GM12878 (cell line): ENCODE results near the gene TRMT13.

Experiments used
- CHD4 ChIP-seq: fragments of 200-600 bp; sonication (generic); IDR thresholded peaks from 2 replicates; pipeline ENCODE4 v1.6.1; 2016; ENCODE audit warnings: mild to moderate bottlenecking
- CREB1 ChIP-seq: IDR thresholded peaks from 2 replicates; pipeline ENCODE4 v1.6.1; 2012; ENCODE audit warnings: low read depth, mild to moderate bottlenecking, inconsistent platforms
- ESRRA ChIP-seq: IDR thresholded peaks from 2 replicates; pipeline ENCODE4 v1.6.1; 2012; ENCODE audit warnings: mild to moderate bottlenecking, low read length, improper control_type of control experiment
- IKZF2 ChIP-seq, 2 experiments: fragments of 450-650 bp; IDR thresholded peaks; 2 replicates each; pipeline ENCODE4 v1.6.1; 2017; ENCODE audit warnings: mild to moderate bottlenecking in 2 of 2, moderate library complexity in 2 of 2
- JUNB ChIP-seq: IDR thresholded peaks from 2 replicates; pipeline ENCODE4 v1.6.1; 2016; ENCODE audit warnings: antibody characterized with exemption, mild to moderate bottlenecking
- MTA2 ChIP-seq: fragments of 450-650 bp; IDR thresholded peaks from 2 replicates; pipeline ENCODE4 v1.6.1; 2016; ENCODE audit warnings: low read depth, mild to moderate bottlenecking, moderate library complexity
- NFXL1 ChIP-seq: fragments of 450-650 bp; IDR thresholded peaks from 2 replicates; pipeline ENCODE4 v1.6.1; 2017; ENCODE audit warnings: antibody characterized with exemption, mild to moderate bottlenecking, borderline replicate concordance
- TF ChIP-seq, protein P1 (sequence below): fragments of 450-650 bp; formaldehyde crosslinking; IDR thresholded peaks from 2 replicates; pipeline ENCODE4 v1.4.0; 2020; ENCODE audit warnings: mild to moderate bottlenecking, moderate library complexity
- TF ChIP-seq, protein P2 (sequence below), 3 experiments: IDR thresholded peaks in 2 of 3; conservative IDR thresholded peaks in 1 of 3; 2 replicates each; pipeline ENCODE4 v1.5.1; 2011; ENCODE audit warnings: low read depth in 3 of 3, low read length in 3 of 3, mild to moderate bottlenecking in 3 of 3, control low read depth in 2 of 3, moderate library complexity in 2 of 3, inconsistent platforms in 1 of 3, mixed read lengths in 1 of 3; ENCODE audit not compliant: control insufficient read depth in 2 of 3, insufficient read depth in 1 of 3; ENCODE audit errors: extremely low read depth in 1 of 3

DNA sequence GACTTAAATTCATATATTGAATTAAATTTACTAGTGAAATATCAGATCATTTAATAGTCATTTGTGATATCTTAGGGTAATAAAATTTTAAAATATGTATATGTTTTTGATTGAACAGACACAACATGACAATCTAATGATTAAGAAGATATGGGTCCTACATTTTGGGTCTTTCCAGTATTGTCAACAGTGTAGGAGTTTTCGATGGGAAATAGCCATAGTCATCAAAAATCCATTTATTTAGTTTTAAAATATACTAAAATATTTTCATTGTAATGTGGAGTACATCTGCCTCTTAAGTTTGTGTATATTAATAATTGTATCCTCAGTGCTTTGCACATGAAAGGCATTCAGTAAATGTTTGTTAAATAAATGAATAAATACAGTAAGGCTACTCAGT, 14.0 kb downstream of the TRMT13 start:
- TF ChIP-seq CHD4 (no peak), CREB1 (no peak), NFXL1 (no peak), IKZF2 (IDR thresholded peaks at IDR 0.05) (no peak), MTA2 (no peak), JUNB (no peak), ESRRA (no peak)
- TF ChIP-seq, protein P1, sequence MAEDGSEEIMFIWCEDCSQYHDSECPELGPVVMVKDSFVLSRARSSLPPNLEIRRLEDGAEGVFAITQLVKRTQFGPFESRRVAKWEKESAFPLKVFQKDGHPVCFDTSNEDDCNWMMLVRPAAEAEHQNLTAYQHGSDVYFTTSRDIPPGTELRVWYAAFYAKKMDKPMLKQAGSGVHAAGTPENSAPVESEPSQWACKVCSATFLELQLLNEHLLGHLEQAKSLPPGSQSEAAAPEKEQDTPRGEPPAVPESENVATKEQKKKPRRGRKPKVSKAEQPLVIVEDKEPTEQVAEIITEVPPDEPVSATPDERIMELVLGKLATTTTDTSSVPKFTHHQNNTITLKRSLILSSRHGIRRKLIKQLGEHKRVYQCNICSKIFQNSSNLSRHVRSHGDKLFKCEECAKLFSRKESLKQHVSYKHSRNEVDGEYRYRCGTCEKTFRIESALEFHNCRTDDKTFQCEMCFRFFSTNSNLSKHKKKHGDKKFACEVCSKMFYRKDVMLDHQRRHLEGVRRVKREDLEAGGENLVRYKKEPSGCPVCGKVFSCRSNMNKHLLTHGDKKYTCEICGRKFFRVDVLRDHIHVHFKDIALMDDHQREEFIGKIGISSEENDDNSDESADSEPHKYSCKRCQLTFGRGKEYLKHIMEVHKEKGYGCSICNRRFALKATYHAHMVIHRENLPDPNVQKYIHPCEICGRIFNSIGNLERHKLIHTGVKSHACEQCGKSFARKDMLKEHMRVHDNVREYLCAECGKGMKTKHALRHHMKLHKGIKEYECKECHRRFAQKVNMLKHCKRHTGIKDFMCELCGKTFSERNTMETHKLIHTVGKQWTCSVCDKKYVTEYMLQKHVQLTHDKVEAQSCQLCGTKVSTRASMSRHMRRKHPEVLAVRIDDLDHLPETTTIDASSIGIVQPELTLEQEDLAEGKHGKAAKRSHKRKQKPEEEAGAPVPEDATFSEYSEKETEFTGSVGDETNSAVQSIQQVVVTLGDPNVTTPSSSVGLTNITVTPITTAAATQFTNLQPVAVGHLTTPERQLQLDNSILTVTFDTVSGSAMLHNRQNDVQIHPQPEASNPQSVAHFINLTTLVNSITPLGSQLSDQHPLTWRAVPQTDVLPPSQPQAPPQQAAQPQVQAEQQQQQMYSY (CRISPR knock-in tag): no peak
- TF ChIP-seq, protein P2, sequence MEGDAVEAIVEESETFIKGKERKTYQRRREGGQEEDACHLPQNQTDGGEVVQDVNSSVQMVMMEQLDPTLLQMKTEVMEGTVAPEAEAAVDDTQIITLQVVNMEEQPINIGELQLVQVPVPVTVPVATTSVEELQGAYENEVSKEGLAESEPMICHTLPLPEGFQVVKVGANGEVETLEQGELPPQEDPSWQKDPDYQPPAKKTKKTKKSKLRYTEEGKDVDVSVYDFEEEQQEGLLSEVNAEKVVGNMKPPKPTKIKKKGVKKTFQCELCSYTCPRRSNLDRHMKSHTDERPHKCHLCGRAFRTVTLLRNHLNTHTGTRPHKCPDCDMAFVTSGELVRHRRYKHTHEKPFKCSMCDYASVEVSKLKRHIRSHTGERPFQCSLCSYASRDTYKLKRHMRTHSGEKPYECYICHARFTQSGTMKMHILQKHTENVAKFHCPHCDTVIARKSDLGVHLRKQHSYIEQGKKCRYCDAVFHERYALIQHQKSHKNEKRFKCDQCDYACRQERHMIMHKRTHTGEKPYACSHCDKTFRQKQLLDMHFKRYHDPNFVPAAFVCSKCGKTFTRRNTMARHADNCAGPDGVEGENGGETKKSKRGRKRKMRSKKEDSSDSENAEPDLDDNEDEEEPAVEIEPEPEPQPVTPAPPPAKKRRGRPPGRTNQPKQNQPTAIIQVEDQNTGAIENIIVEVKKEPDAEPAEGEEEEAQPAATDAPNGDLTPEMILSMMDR (IDR thresholded peaks at IDR 0.05 in 2 of 3, conservative IDR thresholded peaks at IDR 0.05 in 1 of 3; ENCODE audit: control insufficient read depth in 2 of 3, extremely low read depth in 1 of 3, insufficient read depth in 1 of 3, low read depth in 3 of 3, low read length in 3 of 3): no peak
